Posterior cingulate gyrus (tissue), 11 donors: Measurements from ENCODE around the gene PPFIBP1.
"Not testable (repeated sequence)": the region's sequence is repeated elsewhere in the genome, so short reads cannot be mapped to it uniquely, and the experiment has no call there.

Source experiments
- DNase-seq, 10 donors: peaks; one replicate each; pipeline versions ENCODE4 v3.0.0 to v3.0.0-alpha.2; 2020 to 2021; ENCODE audit warnings: mixed read lengths in 3 of 10
- intact Hi-C: fragments of 100-400 bp; cut with DNase I; formaldehyde crosslinking; loops from one replicate; pipeline ENCODE4 v1.15.1; 2023

PPFIBP1 gene

GRCh38 chr12:27583057-27583797 lies 59.2 kb downstream of the PPFIBP1 start:
- intact Hi-C loops, result no loop called here
- DNase-seq, result no peak

GRCh38 chr12:27583981-27584380 lies 60.0 kb downstream of the PPFIBP1 start:
- DNase-seq, result no peak
- intact Hi-C loops, result no loop called here

- no peak for DNase-seq
- intact Hi-C loops, result no loop called here
These were observed 61.8 kb downstream of the PPFIBP1 start for GRCh38 chr12:27585739-27586265.

- DNase-seq, intact Hi-C loops: not testable (repeated sequence)
These were observed 64.2 kb downstream of the PPFIBP1 start for GRCh38 chr12:27588075-27588730.

GRCh38 chr12:27588776-27589175 lies 64.8 kb downstream of the PPFIBP1 start:
- intact Hi-C loops, result no loop called here
- no peak for DNase-seq

- intact Hi-C loops, result no loop called here
- DNase-seq, result no peak
These were observed 65.4 kb downstream of the PPFIBP1 start for GRCh38 chr12:27589419-27589818.

GRCh38 chr12:27591698-27592097 lies 67.7 kb downstream of the PPFIBP1 start:
- intact Hi-C loops, DNase-seq: not testable (repeated sequence)

GRCh38 chr12:27592548-27592947 lies 68.5 kb downstream of the PPFIBP1 start:
- DNase-seq, result peak in 5 of 10 donors; percentile 20 to 80 (median 72)
- intact Hi-C loops, result no loop called here

- no peak for DNase-seq
- intact Hi-C loops, result no loop called here
These were observed 69.3 kb downstream of the PPFIBP1 start for GRCh38 chr12:27593266-27593665.

GRCh38 chr12:27595231-27595642 lies 71.2 kb downstream of the PPFIBP1 start:
- DNase-seq, result peak in 6 of 10 donors; percentile 26 to 87 (median 54)
- intact Hi-C loops, result no loop called here

GRCh38 chr12:27598866-27599265 lies 74.9 kb downstream of the PPFIBP1 start:
- DNase-seq, intact Hi-C loops: not testable (repeated sequence)

GRCh38 chr12:27601056-27601828 lies 77.2 kb downstream of the PPFIBP1 start:
- intact Hi-C loops, DNase-seq: not testable (repeated sequence)

GRCh38 chr12:27602516-27602915 lies 78.5 kb downstream of the PPFIBP1 start:
- DNase-seq, result no peak
- intact Hi-C loops, result no loop called here

- intact Hi-C loops, result no loop called here
- DNase-seq, result no peak
These were observed 80.4 kb downstream of the PPFIBP1 start for GRCh38 chr12:27604431-27604830.

- intact Hi-C loops, result no loop called here
- DNase-seq, result no peak
These were observed 83.0 kb downstream of the PPFIBP1 start for GRCh38 chr12:27606986-27607385.

GRCh38 chr12:27607591-27607990 lies 83.6 kb downstream of the PPFIBP1 start:
- intact Hi-C loops, result no loop called here
- DNase-seq, result no peak

GRCh38 chr12:27608890-27609289 lies 84.9 kb downstream of the PPFIBP1 start:
- intact Hi-C loops, result no loop called here
- peak in 5 of 10 donors; percentile 17 to 82 (median 74) for DNase-seq

- intact Hi-C loops, result no loop called here
- DNase-seq, result no peak
These were observed 86.4 kb downstream of the PPFIBP1 start for GRCh38 chr12:27610374-27610773.

GRCh38 chr12:27614386-27614785 lies 90.4 kb downstream of the PPFIBP1 start:
- intact Hi-C loops, result no loop called here
- DNase-seq, result no peak

- DNase-seq, result no peak
- intact Hi-C loops, result no loop called here
These were observed 90.9 kb downstream of the PPFIBP1 start for GRCh38 chr12:27614866-27615265.

- DNase-seq, result no peak
- intact Hi-C loops, result no loop called here
These were observed 91.4 kb downstream of the PPFIBP1 start for GRCh38 chr12:27615331-27615891.
